Measurements from ENCODE around the gene USP6NL. TPM values are rescaled to one million over a fixed set of nuclear protein-coding genes. Genes with fewer than 3 reads are reported as not detected.

USP6NL gene
- total and polyA plus RNA-seq, 8 donors: 2.2 to 10.4 (median 5.1) TPM

GRCh38 chr10:11548065-11548767, 63.2 kb downstream of the USP6NL start:
- Histone ChIP-seq H3K27ac (no peak overlapping the region), H3K27me3 (no peaks in the 10 kb centered on the region), H3K4me1 (peaks cover 0 to 17% (median 10%) of the 10 kb centered on the region in 3 donors), H3K36me3 (no peaks in the 10 kb centered on the region), H3K4me3 (no peak overlapping the region), H3K9me3 (no peaks in the 10 kb centered on the region)
- FAIRE-seq (no peak), DNase-seq (no peak), ATAC-seq (no peak)
- intact Hi-C loops (cut with DNase I): no loop called here
- no peak for TF ChIP-seq CTCF (IDR thresholded peaks at IDR 0.05)
- 86 to 91% methylated on average over 1 of the region's 1 CpG for WGBS, 2 donors

GRCh38 chr10:11546581-11546980, 64.9 kb downstream of the USP6NL start:
- TF ChIP-seq CTCF (IDR thresholded peaks at IDR 0.05): no peak
- Histone ChIP-seq H3K36me3 (no peaks in the 10 kb centered on the region), H3K27me3 (no peaks in the 10 kb centered on the region), H3K27ac (peak overlapping the region in 1 of 4 donors; percentile 33), H3K4me3 (no peak overlapping the region), H3K4me1 (peaks cover 0 to 9% (median 5%) of the 10 kb centered on the region in 3 donors), H3K9me3 (no peaks in the 10 kb centered on the region)
- intact Hi-C loops (cut with DNase I): no loop called here
- DNase-seq (no peak), FAIRE-seq (no peak), ATAC-seq (peak in 2 of 4 donors; percentile 14 to 22)
- 70 to 72% methylated on average over 4 of the region's 4 CpGs for WGBS, 2 donors

GRCh38 chr10:11541296-11541695, 70.2 kb downstream of the USP6NL start:
- DNase-seq (no peak), ATAC-seq (no peak), FAIRE-seq (no peak)
- no peak for TF ChIP-seq CTCF (IDR thresholded peaks at IDR 0.05)
- no peaks in the 10 kb centered on the region for H3K27me3 ChIP-seq
- 96% methylated on average over 3 of the region's 3 CpGs for WGBS, 2 donors
- no peak overlapping the region for H3K4me3 ChIP-seq
- peaks cover 0 to 11% (median 10%) of the 10 kb centered on the region in 3 donors for H3K4me1 ChIP-seq
- H3K27ac ChIP-seq: no peak overlapping the region
- no peaks in the 10 kb centered on the region for H3K9me3 ChIP-seq
- intact Hi-C loops (cut with DNase I): no loop called here
- H3K36me3 ChIP-seq: no peaks in the 10 kb centered on the region

- intact Hi-C loops (cut with DNase I): no loop called here
- no peak for TF ChIP-seq CTCF (IDR thresholded peaks at IDR 0.05)
- 67 to 80% methylated on average over 2 of the region's 2 CpGs for WGBS, 2 donors
- H3K36me3 ChIP-seq: no peaks in the 10 kb centered on the region
- no peaks in the 10 kb centered on the region for H3K27me3 ChIP-seq
- peak; percentile 31 to 76 (median 44) for ATAC-seq
- no peak overlapping the region for H3K27ac ChIP-seq
- H3K4me3 ChIP-seq: no peak overlapping the region
- no peaks in the 10 kb centered on the region for H3K9me3 ChIP-seq
- peaks cover 0 to 7% (median 6%) of the 10 kb centered on the region in 3 donors for H3K4me1 ChIP-seq
- no peak for FAIRE-seq
- no peak for DNase-seq
Measured at GRCh38 chr10:11539191-11539868, 72.1 kb downstream of the USP6NL start.

GRCh38 chr10:11538834-11539190, 72.6 kb downstream of the USP6NL start:
- no peak overlapping the region for H3K27ac ChIP-seq
- WGBS, 2 donors: 94% methylated on average over 8 of the region's 8 CpGs
- no peak overlapping the region for H3K4me3 ChIP-seq
- no peaks in the 10 kb centered on the region for H3K27me3 ChIP-seq
- DNase-seq (no peak), ATAC-seq (peak in 1 of 4 donors; percentile 25), FAIRE-seq (no peak)
- H3K9me3 ChIP-seq: no peaks in the 10 kb centered on the region
- no peaks in the 10 kb centered on the region for H3K36me3 ChIP-seq
- intact Hi-C loops (cut with DNase I): no loop called here
- H3K4me1 ChIP-seq: peaks cover 0 to 7% (median 6%) of the 10 kb centered on the region in 3 donors
- TF ChIP-seq CTCF (IDR thresholded peaks at IDR 0.05): no peak
